ENCODE measurements around the gene CASR.

CASR gene

DNA sequence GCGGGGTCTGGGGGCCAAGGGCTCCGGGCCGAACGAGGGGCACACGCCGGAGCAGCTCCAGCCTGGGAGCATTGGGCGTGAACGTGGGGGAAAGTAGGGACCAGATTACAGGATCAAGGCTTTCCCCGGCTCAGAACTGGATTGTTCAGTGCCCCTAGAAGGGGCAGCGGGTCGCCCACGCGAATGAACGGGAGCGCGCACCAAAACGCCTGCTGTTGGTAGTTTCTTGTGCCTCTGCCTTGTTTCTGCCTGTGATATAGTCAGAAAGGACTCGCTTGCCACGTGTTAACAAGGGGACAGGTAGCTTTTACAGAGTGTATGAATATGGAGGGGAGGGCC is 1.1 kb downstream of the CASR start:
- no peak overlapping the region for H2BK15ac ChIP-seq (ENCODE audit: low read length)
- no peaks in the 10 kb centered on the region for H3K36me3 ChIP-seq (replicated peaks in 1 of 2; ENCODE audit: control insufficient read depth in 2 of 2, insufficient read depth in 2 of 2, low read length in 2 of 2)
- H3K27ac ChIP-seq (replicated peaks; ENCODE audit: low read length), result no peak overlapping the region
- no peak overlapping the region for H3K23ac ChIP-seq (ENCODE audit: low read depth, low read length, poor library complexity)
- peaks cover 3 to 6% of the 10 kb centered on the region in 2 donors for H3K4me1 ChIP-seq (ENCODE audit: control insufficient read depth in 2 of 2, insufficient read depth in 1 of 2, low read depth in 1 of 2, low read length in 2 of 2)
- no peaks in the 10 kb centered on the region for H3K79me1 ChIP-seq (ENCODE audit: low read depth, low read length)
- peaks cover 0 to 2% of the 10 kb centered on the region in 2 donors for H3K9me3 ChIP-seq (replicated peaks in 1 of 2; ENCODE audit: control insufficient read depth in 2 of 2, insufficient read depth in 1 of 2, low read depth in 1 of 2, low read length in 2 of 2)
- no peak overlapping the region for H4K91ac ChIP-seq (ENCODE audit: low read depth, low read length, poor library complexity)
- H3K4me3 ChIP-seq (ENCODE audit: low read length in 2 of 2), result peak overlapping the region in 1 of 2 donors; percentile 19
- H3K9ac ChIP-seq (ENCODE audit: low read depth, low read length, poor library complexity), result no peak overlapping the region
- peaks cover 8 to 82% (median 37%) of the 10 kb centered on the region in 3 experiments for H3K27me3 ChIP-seq (ENCODE audit: control insufficient read depth in 3 of 3, insufficient read depth in 3 of 3, low read depth in 1 of 3, low read length in 3 of 3)
- no peak overlapping the region for H3K14ac ChIP-seq (ENCODE audit: low read length)
- H4K8ac ChIP-seq (ENCODE audit: low read depth, low read length), result no peak overlapping the region
- no peak overlapping the region for H2BK120ac ChIP-seq (ENCODE audit: low read depth, low read length)
- H2AK5ac ChIP-seq (ENCODE audit: low read depth, low read length), result no peak overlapping the region
- H2BK12ac ChIP-seq (ENCODE audit: low read length), result no peak overlapping the region
- peak overlapping the region; percentile 81 for H2AFZ ChIP-seq (ENCODE audit: low read length)
- peak overlapping the region; percentile 70 for H3K4me2 ChIP-seq (ENCODE audit: insufficient read depth, low read length, poor library complexity, severe bottlenecking)
- no peak overlapping the region for H2BK5ac ChIP-seq (ENCODE audit: low read length)
- no CpG with 5 or more reads among the region's 19 CpGs for WGBS, 2 donors (ENCODE audit: extremely low coverage in 2 of 2, insufficient read length in 2 of 2, insufficient replicate concordance in 1 of 2)
- H3K18ac ChIP-seq (ENCODE audit: low read length), result no peak overlapping the region
- no peak for DNase-seq (ENCODE audit: low spot score)
- no peak overlapping the region for H3K4ac ChIP-seq (ENCODE audit: low read length)

DNA sequence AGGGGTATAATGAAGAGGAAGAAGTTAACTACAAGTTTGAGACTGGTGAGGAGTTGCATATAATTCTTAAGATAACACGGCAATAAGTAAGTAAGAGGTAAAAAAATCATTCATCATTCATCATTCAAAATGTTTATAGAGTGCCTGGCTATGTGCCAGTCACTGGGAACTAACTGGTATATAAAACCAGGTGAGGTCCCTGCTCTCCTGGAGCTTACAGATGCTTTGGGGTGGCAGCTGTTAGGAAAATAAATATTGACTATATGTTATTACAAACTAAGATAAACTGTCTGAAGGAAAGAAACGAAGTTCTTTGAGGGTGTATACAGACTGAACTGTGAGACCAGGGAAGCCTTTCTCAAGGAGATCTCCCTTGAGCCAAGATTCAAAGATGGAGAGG is 2.9 kb downstream of the CASR start:
- no peaks in the 10 kb centered on the region for H3K36me3 ChIP-seq (replicated peaks in 1 of 2; ENCODE audit: control insufficient read depth in 2 of 2, insufficient read depth in 2 of 2, low read length in 2 of 2)
- H2BK12ac ChIP-seq (ENCODE audit: low read length), result no peak overlapping the region
- no peaks in the 10 kb centered on the region for H3K79me1 ChIP-seq (ENCODE audit: low read depth, low read length)
- H3K4me1 ChIP-seq (ENCODE audit: control insufficient read depth in 2 of 2, insufficient read depth in 1 of 2, low read depth in 1 of 2, low read length in 2 of 2), result peaks cover 3 to 6% of the 10 kb centered on the region in 2 donors
- peaks cover 0 to 2% of the 10 kb centered on the region in 2 donors for H3K9me3 ChIP-seq (replicated peaks in 1 of 2; ENCODE audit: control insufficient read depth in 2 of 2, insufficient read depth in 1 of 2, low read depth in 1 of 2, low read length in 2 of 2)
- H3K27ac ChIP-seq (replicated peaks; ENCODE audit: low read length), result no peak overlapping the region
- H3K14ac ChIP-seq (ENCODE audit: low read length), result no peak overlapping the region
- no peak overlapping the region for H2BK15ac ChIP-seq (ENCODE audit: low read length)
- H3K9ac ChIP-seq (ENCODE audit: low read depth, low read length, poor library complexity), result no peak overlapping the region
- H3K18ac ChIP-seq (ENCODE audit: low read length), result no peak overlapping the region
- no peak overlapping the region for H3K4me3 ChIP-seq (ENCODE audit: low read length in 2 of 2)
- H3K23ac ChIP-seq (ENCODE audit: low read depth, low read length, poor library complexity), result no peak overlapping the region
- H3K27me3 ChIP-seq (ENCODE audit: control insufficient read depth in 3 of 3, insufficient read depth in 3 of 3, low read depth in 1 of 3, low read length in 3 of 3), result peaks cover 8 to 71% (median 36%) of the 10 kb centered on the region in 3 experiments
- H4K91ac ChIP-seq (ENCODE audit: low read depth, low read length, poor library complexity), result no peak overlapping the region
- no peak overlapping the region for H2BK120ac ChIP-seq (ENCODE audit: low read depth, low read length)
- no peak overlapping the region for H4K8ac ChIP-seq (ENCODE audit: low read depth, low read length)
- H3K4ac ChIP-seq (ENCODE audit: low read length), result no peak overlapping the region
- no peak for DNase-seq (ENCODE audit: low spot score)
- H3K4me2 ChIP-seq (ENCODE audit: insufficient read depth, low read length, poor library complexity, severe bottlenecking), result no peak overlapping the region
- H2AFZ ChIP-seq (ENCODE audit: low read length), result no peak overlapping the region
- WGBS, 2 donors (ENCODE audit: extremely low coverage in 2 of 2, insufficient read length in 2 of 2, insufficient replicate concordance in 1 of 2), result no CpG with 5 or more reads among the region's 2 CpGs
- no peak overlapping the region for H2BK5ac ChIP-seq (ENCODE audit: low read length)
- no peak overlapping the region for H2AK5ac ChIP-seq (ENCODE audit: low read depth, low read length)

DNA sequence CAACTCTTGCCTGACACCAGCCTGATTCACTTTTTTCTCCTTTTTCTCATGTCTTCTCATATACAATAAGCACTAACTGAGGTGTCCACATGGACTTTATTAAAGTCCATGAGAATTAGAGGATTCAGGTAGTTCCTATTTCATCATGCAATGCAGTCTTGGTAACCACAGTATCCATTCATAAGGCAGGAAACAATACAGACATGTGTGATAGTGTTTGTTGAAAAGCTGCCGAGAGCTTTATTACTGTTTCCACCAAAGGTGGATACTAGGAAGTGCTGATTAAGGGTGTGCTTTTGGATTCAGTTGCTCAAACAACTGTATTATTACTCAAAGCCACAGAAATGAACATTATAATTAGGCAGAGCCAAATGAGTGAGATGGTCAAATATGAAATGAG is 5.3 kb downstream of the CASR start:
- no peak for DNase-seq (ENCODE audit: low spot score)
- Histone ChIP-seq H3K4me1 (ENCODE audit: control insufficient read depth in 2 of 2, insufficient read depth in 1 of 2, low read depth in 1 of 2, low read length in 2 of 2) (peaks cover 2 to 6% of the 10 kb centered on the region in 2 donors), H3K23ac (ENCODE audit: low read depth, low read length, poor library complexity) (no peak overlapping the region), H3K4ac (ENCODE audit: low read length) (no peak overlapping the region), H3K4me3 (ENCODE audit: low read length in 2 of 2) (no peak overlapping the region), H2BK12ac (ENCODE audit: low read length) (no peak overlapping the region), H4K91ac (ENCODE audit: low read depth, low read length, poor library complexity) (no peak overlapping the region), H3K27ac (replicated peaks; ENCODE audit: low read length) (no peak overlapping the region), H3K9me3 (replicated peaks in 1 of 2; ENCODE audit: control insufficient read depth in 2 of 2, insufficient read depth in 1 of 2, low read depth in 1 of 2, low read length in 2 of 2) (peaks cover 0 to 2% of the 10 kb centered on the region in 2 donors), H4K8ac (ENCODE audit: low read depth, low read length) (no peak overlapping the region), H3K4me2 (ENCODE audit: insufficient read depth, low read length, poor library complexity, severe bottlenecking) (no peak overlapping the region), H3K14ac (ENCODE audit: low read length) (no peak overlapping the region), H2BK5ac (ENCODE audit: low read length) (no peak overlapping the region), H2AFZ (ENCODE audit: low read length) (no peak overlapping the region), H3K79me1 (ENCODE audit: low read depth, low read length) (no peaks in the 10 kb centered on the region), H3K36me3 (replicated peaks in 1 of 2; ENCODE audit: control insufficient read depth in 2 of 2, insufficient read depth in 2 of 2, low read length in 2 of 2) (no peaks in the 10 kb centered on the region), H2AK5ac (ENCODE audit: low read depth, low read length) (no peak overlapping the region), H3K9ac (ENCODE audit: low read depth, low read length, poor library complexity) (no peak overlapping the region), H3K27me3 (ENCODE audit: control insufficient read depth in 3 of 3, insufficient read depth in 3 of 3, low read depth in 1 of 3, low read length in 3 of 3) (peaks cover 4 to 48% (median 22%) of the 10 kb centered on the region in 3 experiments), H3K18ac (ENCODE audit: low read length) (no peak overlapping the region), H2BK120ac (ENCODE audit: low read depth, low read length) (no peak overlapping the region), H2BK15ac (ENCODE audit: low read length) (no peak overlapping the region)
- WGBS, 2 donors (ENCODE audit: extremely low coverage in 2 of 2, insufficient read length in 2 of 2, insufficient replicate concordance in 1 of 2), result no CpG with 5 or more reads among the region's 1 CpG

DNA sequence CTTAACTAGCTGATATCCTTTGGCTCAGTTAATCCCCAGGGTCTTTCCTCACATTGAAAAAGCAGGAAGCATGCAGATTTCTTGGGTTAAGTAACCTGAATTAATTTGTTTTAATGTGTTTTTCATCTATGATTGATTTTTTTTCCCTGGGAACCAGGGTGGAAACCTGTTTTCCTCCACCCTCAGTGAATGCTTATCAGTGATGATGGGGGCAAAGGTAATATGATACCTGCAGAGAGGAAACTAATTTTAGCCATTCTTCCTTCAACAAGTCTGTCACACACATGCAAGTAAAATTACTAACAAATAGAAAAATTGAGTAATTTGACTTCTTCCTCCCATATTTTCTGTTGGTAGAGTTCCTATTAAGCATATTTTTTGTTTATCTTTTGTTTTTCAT is 5.9 kb downstream of the CASR start:
- peaks cover 3 to 43% (median 16%) of the 10 kb centered on the region in 3 experiments for H3K27me3 ChIP-seq (ENCODE audit: control insufficient read depth in 3 of 3, insufficient read depth in 3 of 3, low read depth in 1 of 3, low read length in 3 of 3)
- DNase-seq (ENCODE audit: low spot score), result no peak
- no peak overlapping the region for H2BK15ac ChIP-seq (ENCODE audit: low read length)
- no peak overlapping the region for H3K9ac ChIP-seq (ENCODE audit: low read depth, low read length, poor library complexity)
- no peaks in the 10 kb centered on the region for H3K36me3 ChIP-seq (replicated peaks in 1 of 2; ENCODE audit: control insufficient read depth in 2 of 2, insufficient read depth in 2 of 2, low read length in 2 of 2)
- H3K4me3 ChIP-seq (ENCODE audit: low read length in 2 of 2), result no peak overlapping the region
- no peak overlapping the region for H2BK12ac ChIP-seq (ENCODE audit: low read length)
- no peaks in the 10 kb centered on the region for H3K79me1 ChIP-seq (ENCODE audit: low read depth, low read length)
- H3K9me3 ChIP-seq (replicated peaks in 1 of 2; ENCODE audit: control insufficient read depth in 2 of 2, insufficient read depth in 1 of 2, low read depth in 1 of 2, low read length in 2 of 2), result peaks cover 0 to 2% of the 10 kb centered on the region in 2 donors
- H2BK120ac ChIP-seq (ENCODE audit: low read depth, low read length), result no peak overlapping the region
- no peak overlapping the region for H4K8ac ChIP-seq (ENCODE audit: low read depth, low read length)
- H2BK5ac ChIP-seq (ENCODE audit: low read length), result no peak overlapping the region
- H3K18ac ChIP-seq (ENCODE audit: low read length), result no peak overlapping the region
- H2AK5ac ChIP-seq (ENCODE audit: low read depth, low read length), result no peak overlapping the region
- H2AFZ ChIP-seq (ENCODE audit: low read length), result no peak overlapping the region
- H4K91ac ChIP-seq (ENCODE audit: low read depth, low read length, poor library complexity), result no peak overlapping the region
- H3K4ac ChIP-seq (ENCODE audit: low read length), result no peak overlapping the region
- peaks cover 0 to 3% of the 10 kb centered on the region in 2 donors for H3K4me1 ChIP-seq (ENCODE audit: control insufficient read depth in 2 of 2, insufficient read depth in 1 of 2, low read depth in 1 of 2, low read length in 2 of 2)
- H3K4me2 ChIP-seq (ENCODE audit: insufficient read depth, low read length, poor library complexity, severe bottlenecking), result no peak overlapping the region
- no peak overlapping the region for H3K23ac ChIP-seq (ENCODE audit: low read depth, low read length, poor library complexity)
- H3K27ac ChIP-seq (replicated peaks; ENCODE audit: low read length), result no peak overlapping the region
- H3K14ac ChIP-seq (ENCODE audit: low read length), result no peak overlapping the region

Data from neuronal stem cell (in vitro differentiated cells).